GM23248 (cell line): Measurements from ENCODE around the gene PADI3. TPM values are rescaled to one million over a fixed set of nuclear protein-coding genes. Genes with fewer than 3 reads are reported as not detected.

Source experiments
- DNase-seq: peaks from one replicate; pipeline ENCODE4 v3.0.0-alpha.2; 2015
- H2AFZ ChIP-seq: fragments of 200-600 bp; sonication (generic); 2 replicates; pipeline ENCODE4 v1.6.1; 2016; ENCODE audit warnings: antibody characterized with exemption
- H3F3A ChIP-seq: fragments of 200-600 bp; sonication (generic); 2 replicates; pipeline ENCODE4 v1.6.1; 2016; ENCODE audit warnings: mild to moderate bottlenecking, antibody characterized with exemption, mixed run types; ENCODE audit not compliant: insufficient read depth
- H3K27ac ChIP-seq: fragments of 200-600 bp; sonication (generic); 2 replicates; pipeline ENCODE4 v1.5.1; 2016; ENCODE audit warnings: mild to moderate bottlenecking
- H3K27me3 ChIP-seq: fragments of 200-600 bp; sonication (generic); replicated peaks from 2 replicates; pipeline ENCODE4 v1.6.1; 2016; ENCODE audit warnings: mild to moderate bottlenecking; ENCODE audit not compliant: insufficient read depth
- H3K36me3 ChIP-seq: fragments of 200-600 bp; sonication (generic); 2 replicates; pipeline ENCODE4 v1.6.1; 2016; ENCODE audit warnings: low read depth, mild to moderate bottlenecking
- H3K4me1 ChIP-seq: fragments of 200-600 bp; sonication (generic); 2 replicates; pipeline ENCODE4 v1.6.1; 2016; ENCODE audit warnings: mild to moderate bottlenecking; ENCODE audit not compliant: insufficient read depth
- H3K4me2 ChIP-seq: fragments of 200-600 bp; sonication (generic); one replicate; pipeline ENCODE4 v1.6.1; 2016; ENCODE audit warnings: mild to moderate bottlenecking; ENCODE audit not compliant: unreplicated experiment
- H3K4me3 ChIP-seq: fragments of 200-600 bp; sonication (generic); 2 replicates; pipeline ENCODE4 v1.5.1; 2016; ENCODE audit warnings: mild to moderate bottlenecking
- H3K79me2 ChIP-seq: fragments of 200-600 bp; sonication (generic); 2 replicates; pipeline ENCODE4 v1.6.1; 2016; ENCODE audit warnings: mild to moderate bottlenecking; ENCODE audit not compliant: insufficient read depth
- H3K9ac ChIP-seq: fragments of 200-600 bp; sonication (generic); 2 replicates; pipeline ENCODE4 v1.6.1; 2016; ENCODE audit warnings: mild to moderate bottlenecking
- H3K9me2 ChIP-seq: fragments of 200-600 bp; sonication (generic); 2 replicates; pipeline ENCODE4 v1.6.1; 2016; ENCODE audit warnings: mixed run types, mild to moderate bottlenecking, moderate library complexity; ENCODE audit not compliant: insufficient read depth
- H3K9me3 ChIP-seq: fragments of 200-600 bp; sonication (generic); one replicate; pipeline ENCODE4 v1.6.1; 2017; ENCODE audit warnings: low read depth
- H4K20me1 ChIP-seq: fragments of 200-600 bp; sonication (generic); 2 replicates; pipeline ENCODE4 v1.6.0; 2016; ENCODE audit not compliant: insufficient read depth
- EZH2 ChIP-seq: fragments of 200-600 bp; sonication (generic); IDR thresholded peaks from 2 replicates; pipeline ENCODE4 v1.6.1; 2018; ENCODE audit warnings: antibody characterized with exemption, mild to moderate bottlenecking; ENCODE audit not compliant: insufficient read depth, poor library complexity, severe bottlenecking
- EZH2phosphoT487 ChIP-seq: fragments of 200-600 bp; sonication (generic); IDR thresholded peaks from 2 replicates; pipeline ENCODE4 v1.6.1; 2018; ENCODE audit warnings: antibody characterized with exemption, moderate library complexity, mild to moderate bottlenecking, low read depth; ENCODE audit not compliant: insufficient read depth
- WGBS, 2 experiments: methylation state at CpG; one replicate each; pipeline ENCODE4 v1.1.6; 2015 to 2017; ENCODE audit warnings: low lambda C conversion rate in 2 of 2, low coverage in 1 of 2; ENCODE audit errors: missing lambda C conversion rate in 2 of 2; 5-methylcytosine and 5-hydroxymethylcytosine counted together
- in situ Hi-C: fragments of 300-500 bp; cut with MboI; formaldehyde crosslinking; loops from 2 replicates; pipeline ENCODE4 v1.15.0; 2020
- polyA plus RNA-seq: library from polyadenylated mRNA; unstranded; fragments of >200 nt; fragmentation: Nextera tagmentation; extraction: Ambion mirVana; gene quantifications from 2 replicates; pipeline ENCODE4 v1.2.1, GENCODE V29; 2016
- total RNA-seq: library from RNA; depleted of rRNA; stranded (reverse); fragments of >200 nt; shearing (Covaris generic); gene quantifications from 2 replicates; pipeline ENCODE4 v1.2.3, GENCODE V29; 2014

Gene PADI3
- total and polyA plus RNA-seq, 2 experiments from 2014 or later = not detected

- H3K9ac ChIP-seq = no peak overlapping the region
- H3K4me3 ChIP-seq = no peak overlapping the region
- H3K27me3 ChIP-seq = peaks cover 13% of the 10 kb centered on the region; the same call in 1 of the 2 replicates
- TF ChIP-seq EZH2 = no peak
- no peak for TF ChIP-seq EZH2phosphoT487
- no peaks in the 10 kb centered on the region for H4K20me1 ChIP-seq
- no peaks in the 10 kb centered on the region for H3F3A ChIP-seq
- H3K9me2 ChIP-seq = no peaks in the 10 kb centered on the region
- DNase-seq = no peak
- H3K79me2 ChIP-seq = no peaks in the 10 kb centered on the region
- H3K9me3 ChIP-seq = no peaks in the 10 kb centered on the region
- WGBS, 2 experiments = 61 to 67% methylated on average over 5 of the region's 5 CpGs
- H3K27ac ChIP-seq = no peak overlapping the region
- H3K4me1 ChIP-seq = 0 out of 2 replicates have a peak, but pooled peaks cover under 1% of the 10 kb centered on the region
- H2AFZ ChIP-seq = no peak overlapping the region
- H3K4me2 ChIP-seq = no peak overlapping the region
- H3K36me3 ChIP-seq = no peaks in the 10 kb centered on the region
- in situ Hi-C loops = no loop called here
Measured at GRCh38 chr1:17264470-17264869, 15.6 kb downstream of the PADI3 start.

DNA sequence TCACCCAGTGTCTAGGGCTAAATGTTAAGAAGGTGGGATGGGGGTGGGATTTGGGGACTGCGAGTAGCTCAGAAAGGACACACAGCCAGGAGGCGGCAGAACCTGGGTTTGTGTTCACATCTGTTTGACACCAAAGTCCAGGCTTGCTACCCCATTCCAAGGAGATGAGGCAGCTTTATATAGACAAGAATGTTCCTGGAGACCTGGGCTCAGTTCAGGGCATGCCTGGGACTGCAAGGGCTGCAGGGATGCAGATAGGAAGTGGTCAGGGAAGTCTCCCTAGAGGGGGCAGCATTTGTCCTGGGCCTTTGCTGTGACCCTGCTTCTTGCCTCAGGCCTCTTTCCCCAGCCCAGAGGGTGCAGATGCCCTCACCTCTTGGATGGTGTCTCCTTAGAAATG, 16.3 kb downstream of the PADI3 start:
- peak; percentile 19 for DNase-seq
- 70 to 79% methylated on average over 2 of the region's 2 CpGs for WGBS, 2 experiments

GRCh38 chr1:17265950-17266349, 17.1 kb downstream of the PADI3 start:
- 0 out of 2 replicates have a peak, but pooled peaks cover 13% of the 10 kb centered on the region for H3K27me3 ChIP-seq
- no peak overlapping the region for H3K4me3 ChIP-seq
- no peak overlapping the region for H3K4me2 ChIP-seq
- H3F3A ChIP-seq = no peaks in the 10 kb centered on the region
- in situ Hi-C loops = no loop called here
- no peak overlapping the region for H3K9ac ChIP-seq
- H3K9me2 ChIP-seq = no peaks in the 10 kb centered on the region
- H3K36me3 ChIP-seq = no peaks in the 10 kb centered on the region
- no peaks in the 10 kb centered on the region for H4K20me1 ChIP-seq
- WGBS, 2 experiments = 61 to 78% methylated on average over 4 of the region's 4 CpGs
- TF ChIP-seq EZH2phosphoT487 = no peak
- no peak for TF ChIP-seq EZH2
- DNase-seq = no peak
- H3K79me2 ChIP-seq = no peaks in the 10 kb centered on the region
- H2AFZ ChIP-seq = no peak overlapping the region
- H3K27ac ChIP-seq = no peak overlapping the region
- no peaks in the 10 kb centered on the region for H3K9me3 ChIP-seq
- H3K4me1 ChIP-seq = no peaks in the 10 kb centered on the region

More for the DNA sequence above, 16.3 kb downstream of the PADI3 start:
- Histone ChIP-seq H3F3A (no peaks in the 10 kb centered on the region), H3K27ac (no peak overlapping the region), H3K36me3 (no peaks in the 10 kb centered on the region), H4K20me1 (no peaks in the 10 kb centered on the region), H3K9ac (no peak overlapping the region), H3K4me3 (no peak overlapping the region), H3K9me2 (no peaks in the 10 kb centered on the region), H3K27me3 (peaks cover 13% of the 10 kb centered on the region; the same call in 1 of the 2 replicates), H3K79me2 (no peaks in the 10 kb centered on the region), H3K9me3 (no peaks in the 10 kb centered on the region), H3K4me1 (no peaks in the 10 kb centered on the region), H2AFZ (no peak overlapping the region), H3K4me2 (no peak overlapping the region)
- in situ Hi-C loops = no loop called here
- TF ChIP-seq EZH2 (no peak), EZH2phosphoT487 (no peak)

DNA sequence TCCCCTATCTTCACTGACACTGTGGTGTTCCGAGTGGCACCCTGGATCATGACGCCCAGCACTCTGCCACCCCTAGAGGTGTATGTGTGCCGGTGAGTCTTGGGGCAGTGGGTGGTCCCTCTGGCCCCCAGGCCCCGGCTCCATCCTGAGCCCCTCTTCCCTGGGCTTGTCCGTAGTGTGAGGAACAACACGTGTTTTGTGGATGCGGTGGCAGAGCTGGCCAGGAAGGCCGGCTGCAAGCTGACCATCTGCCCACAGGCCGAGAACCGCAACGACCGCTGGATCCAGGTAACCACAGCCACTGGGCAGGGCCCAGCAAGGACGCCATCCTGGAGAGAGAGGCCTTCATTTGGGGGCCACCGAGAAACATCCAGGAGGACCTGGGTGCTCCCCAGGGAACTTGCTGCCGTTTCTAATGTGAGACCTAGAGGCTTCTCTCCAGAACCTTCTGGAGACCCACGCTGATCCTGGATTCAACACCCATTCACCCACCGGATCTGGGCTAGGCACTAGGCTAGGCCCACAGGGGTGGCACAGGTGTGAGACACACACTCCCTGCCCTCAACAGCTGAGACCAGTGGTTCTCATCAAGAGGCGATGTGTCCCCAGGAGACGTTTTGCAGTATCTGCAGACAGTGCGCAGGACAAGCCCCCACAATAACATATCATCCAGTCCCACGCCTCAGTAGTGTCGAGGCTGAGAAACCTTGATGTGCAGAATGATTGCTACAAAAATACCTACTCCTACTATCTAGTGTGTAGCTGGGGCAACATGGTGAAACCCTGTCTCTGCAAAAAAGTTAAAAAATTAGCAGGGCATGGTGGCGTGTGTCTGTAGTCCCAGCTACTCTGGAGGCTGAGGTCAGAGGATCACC, 22.2 kb downstream of the PADI3 start:
- no peaks in the 10 kb centered on the region for H3K9me2 ChIP-seq
- H3F3A ChIP-seq = no peaks in the 10 kb centered on the region
- H4K20me1 ChIP-seq = no peaks in the 10 kb centered on the region
- in situ Hi-C loops = no loop called here
- no peak overlapping the region for H3K9ac ChIP-seq
- H3K79me2 ChIP-seq = no peaks in the 10 kb centered on the region
- H3K9me3 ChIP-seq = no peaks in the 10 kb centered on the region
- no peak overlapping the region for H2AFZ ChIP-seq
- H3K4me2 ChIP-seq = no peak overlapping the region
- H3K4me3 ChIP-seq = no peak overlapping the region
- WGBS, 2 experiments = 86 to 89% methylated on average over 23 of the region's 23 CpGs
- no peaks in the 10 kb centered on the region for H3K36me3 ChIP-seq
- no peaks in the 10 kb centered on the region for H3K4me1 ChIP-seq
- TF ChIP-seq EZH2phosphoT487 (no peak), EZH2 (no peak)
- no peak for DNase-seq
- no peaks in the 10 kb centered on the region for H3K27me3 ChIP-seq
- H3K27ac ChIP-seq = no peak overlapping the region
